NB4 (cell line): ENCODE measurements around the gene PARD6B.

Source experiments
- MYC ChIP-seq: IDR thresholded peaks from 2 replicates; pipeline ENCODE4 v1.6.1; 2011; ENCODE audit warnings: low read depth, low read length
- POLR2A ChIP-seq: IDR thresholded peaks from 2 replicates; pipeline ENCODE4 v1.6.1; 2011; ENCODE audit warnings: mild to moderate bottlenecking; ENCODE audit not compliant: insufficient read length; ENCODE audit errors: extremely low read depth
- TF ChIP-seq, protein P1 (sequence below): IDR thresholded peaks from one replicate; pipeline ENCODE4 v1.5.1; 2012; ENCODE audit warnings: low read depth, low read length
- TF ChIP-seq, protein P2 (sequence below): IDR thresholded peaks from 2 replicates; pipeline ENCODE4 v1.6.1; 2011; ENCODE audit warnings: low read depth, low read length

GRCh38 chr20:50799176-50799889, 68.0 kb downstream of the PARD6B start:
- TF ChIP-seq, protein P1, sequence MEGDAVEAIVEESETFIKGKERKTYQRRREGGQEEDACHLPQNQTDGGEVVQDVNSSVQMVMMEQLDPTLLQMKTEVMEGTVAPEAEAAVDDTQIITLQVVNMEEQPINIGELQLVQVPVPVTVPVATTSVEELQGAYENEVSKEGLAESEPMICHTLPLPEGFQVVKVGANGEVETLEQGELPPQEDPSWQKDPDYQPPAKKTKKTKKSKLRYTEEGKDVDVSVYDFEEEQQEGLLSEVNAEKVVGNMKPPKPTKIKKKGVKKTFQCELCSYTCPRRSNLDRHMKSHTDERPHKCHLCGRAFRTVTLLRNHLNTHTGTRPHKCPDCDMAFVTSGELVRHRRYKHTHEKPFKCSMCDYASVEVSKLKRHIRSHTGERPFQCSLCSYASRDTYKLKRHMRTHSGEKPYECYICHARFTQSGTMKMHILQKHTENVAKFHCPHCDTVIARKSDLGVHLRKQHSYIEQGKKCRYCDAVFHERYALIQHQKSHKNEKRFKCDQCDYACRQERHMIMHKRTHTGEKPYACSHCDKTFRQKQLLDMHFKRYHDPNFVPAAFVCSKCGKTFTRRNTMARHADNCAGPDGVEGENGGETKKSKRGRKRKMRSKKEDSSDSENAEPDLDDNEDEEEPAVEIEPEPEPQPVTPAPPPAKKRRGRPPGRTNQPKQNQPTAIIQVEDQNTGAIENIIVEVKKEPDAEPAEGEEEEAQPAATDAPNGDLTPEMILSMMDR, result no peak
- TF ChIP-seq POLR2A, result no peak
- TF ChIP-seq, protein P2, sequence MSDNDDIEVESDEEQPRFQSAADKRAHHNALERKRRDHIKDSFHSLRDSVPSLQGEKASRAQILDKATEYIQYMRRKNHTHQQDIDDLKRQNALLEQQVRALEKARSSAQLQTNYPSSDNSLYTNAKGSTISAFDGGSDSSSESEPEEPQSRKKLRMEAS, result no peak
- no peak for TF ChIP-seq MYC
